Measurements from ENCODE around the gene PACSIN2.

PACSIN2 gene

DNA sequence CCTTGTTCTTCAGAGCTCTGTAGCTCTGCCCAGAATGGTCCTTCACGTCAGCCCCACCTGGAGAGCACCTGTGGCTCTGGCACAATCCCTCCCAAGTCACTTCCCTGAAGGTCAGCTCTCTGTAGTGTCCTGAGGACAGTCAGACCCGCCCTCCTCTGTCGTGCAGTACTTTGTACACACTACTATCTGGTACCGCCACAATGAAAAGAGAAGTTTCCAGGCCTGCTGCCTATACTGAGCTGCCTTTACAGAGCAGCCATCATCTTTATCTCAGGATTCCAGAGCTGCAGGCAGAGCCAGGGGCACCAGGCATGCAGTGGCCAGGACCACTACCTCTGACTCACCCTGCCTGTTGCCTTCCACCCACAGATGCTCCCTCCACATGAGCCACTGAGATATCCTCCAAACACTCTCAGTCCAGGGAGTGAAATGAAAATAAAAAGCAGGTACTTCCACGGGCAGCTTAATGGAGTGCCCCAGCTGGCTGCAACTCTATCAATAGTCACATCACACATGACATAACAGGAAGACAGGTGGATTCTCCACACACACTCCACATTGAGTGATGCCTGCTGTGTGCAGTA lies 7.3 kb downstream of the PACSIN2 start:
- ChIA-PET CTCF (interaction anchor here (0.6 kb wide), 1 partner anchor 51 kb away, joined by 3 read pairs; no protein-coding TSS in a partner anchor), POLR2A (no interaction called here)
- no peak for DNase-seq (ENCODE audit: extremely low spot score)
- TF ChIP-seq BHLHE40 (IDR thresholded peaks at IDR 0.05; ENCODE audit: borderline replicate concordance) (no peak), L3MBTL2 (conservative IDR thresholded peaks at IDR 0.05) (no peak), LEF1 (IDR thresholded peaks at IDR 0.05; ENCODE audit: borderline replicate concordance) (no peak), ARNT (IDR thresholded peaks at IDR 0.05) (no peak), NFRKB (IDR thresholded peaks at IDR 0.05) (no peak), FOXK2 (IDR thresholded peaks at IDR 0.05) (no peak), CTBP1 (IDR thresholded peaks at IDR 0.05; ENCODE audit: borderline replicate concordance) (no peak), ZNF384 (IDR thresholded peaks at IDR 0.05) (no peak), SP1 (IDR thresholded peaks at IDR 0.05) (no peak), FOXM1 (IDR thresholded peaks at IDR 0.05; ENCODE audit: borderline replicate concordance) (no peak), HDGF (IDR thresholded peaks at IDR 0.05; ENCODE audit: borderline replicate concordance) (no peak), TARDBP (IDR thresholded peaks at IDR 0.05) (no peak)
- TF ChIP-seq, protein P1, sequence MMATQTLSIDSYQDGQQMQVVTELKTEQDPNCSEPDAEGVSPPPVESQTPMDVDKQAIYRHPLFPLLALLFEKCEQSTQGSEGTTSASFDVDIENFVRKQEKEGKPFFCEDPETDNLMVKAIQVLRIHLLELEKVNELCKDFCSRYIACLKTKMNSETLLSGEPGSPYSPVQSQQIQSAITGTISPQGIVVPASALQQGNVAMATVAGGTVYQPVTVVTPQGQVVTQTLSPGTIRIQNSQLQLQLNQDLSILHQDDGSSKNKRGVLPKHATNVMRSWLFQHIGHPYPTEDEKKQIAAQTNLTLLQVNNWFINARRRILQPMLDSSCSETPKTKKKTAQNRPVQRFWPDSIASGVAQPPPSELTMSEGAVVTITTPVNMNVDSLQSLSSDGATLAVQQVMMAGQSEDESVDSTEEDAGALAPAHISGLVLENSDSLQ (IDR thresholded peaks at IDR 0.05), result no peak

GRCh38 chr22:43006753-43007152 lies 8.2 kb downstream of the PACSIN2 start:
- DNase-seq (ENCODE audit: extremely low spot score), result no peak
- POLR2A ChIA-PET, result interaction anchor here (5.9 kb wide), 1 partner anchor 8 kb away, joined by 30 read pairs; the partner anchor contains the start of gene PACSIN2
- TF ChIP-seq LEF1 (IDR thresholded peaks at IDR 0.05; ENCODE audit: borderline replicate concordance) (no peak), CTBP1 (IDR thresholded peaks at IDR 0.05; ENCODE audit: borderline replicate concordance) (no peak), NFRKB (IDR thresholded peaks at IDR 0.05) (no peak), SP1 (IDR thresholded peaks at IDR 0.05) (no peak), ARNT (IDR thresholded peaks at IDR 0.05) (no peak), FOXA1 (IDR thresholded peaks at IDR 0.05) (no peak), ZNF384 (IDR thresholded peaks at IDR 0.05) (no peak), FOXK2 (IDR thresholded peaks at IDR 0.05) (no peak), TARDBP (IDR thresholded peaks at IDR 0.05) (no peak), FOXM1 (IDR thresholded peaks at IDR 0.05; ENCODE audit: borderline replicate concordance) (no peak), SUZ12 (IDR thresholded peaks at IDR 0.05) (no peak), BHLHE40 (IDR thresholded peaks at IDR 0.05; ENCODE audit: borderline replicate concordance) (no peak), HDGF (IDR thresholded peaks at IDR 0.05; ENCODE audit: borderline replicate concordance) (no peak), L3MBTL2 (conservative IDR thresholded peaks at IDR 0.05) (no peak)
- TF ChIP-seq, protein P1 (IDR thresholded peaks at IDR 0.05), result no peak
- CTCF ChIA-PET, result no interaction called here

DNA sequence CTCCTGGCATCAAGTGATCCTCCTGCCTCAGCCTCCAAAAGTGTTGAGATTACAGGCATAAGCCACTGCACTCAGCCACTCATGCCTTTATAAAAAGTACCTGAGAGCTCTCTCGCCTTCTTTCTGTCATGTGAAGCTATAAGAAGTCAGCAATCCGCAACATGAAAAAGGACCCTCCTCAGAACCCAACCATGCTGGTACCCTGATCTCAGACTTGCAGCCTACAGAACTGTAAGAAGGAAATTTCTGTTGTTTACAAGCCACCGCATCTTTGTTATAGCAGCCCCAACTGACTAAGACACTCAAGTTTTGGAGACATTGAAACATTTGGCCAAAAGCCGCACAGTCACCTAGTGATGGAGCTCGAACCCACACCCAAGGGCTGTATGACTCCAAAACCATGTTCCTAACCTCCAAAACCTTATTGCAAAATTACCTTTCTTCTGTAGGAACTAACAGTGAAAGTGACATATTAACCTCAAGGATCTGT lies 8.9 kb downstream of the PACSIN2 start:
- ChIA-PET POLR2A (interaction anchor here (5.9 kb wide), 1 partner anchor 9 kb away, joined by 30 read pairs; the partner anchor contains the start of gene PACSIN2), CTCF (interaction anchor here (0.6 kb wide), 1 partner anchor 1456 kb away, joined by 3 read pairs; no protein-coding TSS in a partner anchor)
- no peak for DNase-seq (ENCODE audit: extremely low spot score)
- TF ChIP-seq BHLHE40 (IDR thresholded peaks at IDR 0.05; ENCODE audit: borderline replicate concordance), result no peak
- no peak for TF ChIP-seq FOXK2 (IDR thresholded peaks at IDR 0.05)
- TF ChIP-seq FOXA1 (IDR thresholded peaks at IDR 0.05), result no peak
- no peak for TF ChIP-seq FOXM1 (IDR thresholded peaks at IDR 0.05; ENCODE audit: borderline replicate concordance)
- no peak for TF ChIP-seq L3MBTL2 (conservative IDR thresholded peaks at IDR 0.05)
- TF ChIP-seq SP1 (IDR thresholded peaks at IDR 0.05), result no peak
- no peak for TF ChIP-seq ARNT (IDR thresholded peaks at IDR 0.05)
- no peak for TF ChIP-seq CTBP1 (IDR thresholded peaks at IDR 0.05; ENCODE audit: borderline replicate concordance)
- no peak for TF ChIP-seq SUZ12 (IDR thresholded peaks at IDR 0.05)
- no peak for TF ChIP-seq HDGF (IDR thresholded peaks at IDR 0.05; ENCODE audit: borderline replicate concordance)
- no peak for TF ChIP-seq ZNF384 (IDR thresholded peaks at IDR 0.05)

DNA sequence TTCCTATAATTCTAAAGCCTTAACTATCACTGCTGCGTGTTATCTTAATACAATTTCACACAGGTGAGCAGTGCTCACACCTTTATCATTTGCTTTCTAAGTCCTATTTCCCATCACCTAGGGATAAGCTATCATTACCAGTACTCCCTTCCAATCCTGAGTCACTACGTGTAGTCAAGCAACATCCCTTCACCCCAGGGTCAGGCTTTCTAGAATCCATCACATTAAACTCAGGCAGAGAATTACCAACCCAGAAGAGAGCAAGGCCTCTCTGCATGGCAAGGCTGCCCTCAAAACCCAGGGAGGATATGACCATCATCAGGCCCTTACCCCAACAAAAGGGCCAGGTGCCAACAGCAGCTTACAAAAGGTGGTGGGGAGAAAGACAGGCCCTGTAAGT lies 9.8 kb downstream of the PACSIN2 start:
- ChIA-PET POLR2A (interaction anchor here (5.9 kb wide), 1 partner anchor 10 kb away, joined by 30 read pairs; the partner anchor contains the start of gene PACSIN2), CTCF (no interaction called here)
- TF ChIP-seq LEF1 (IDR thresholded peaks at IDR 0.05; ENCODE audit: borderline replicate concordance) (no peak), CTBP1 (IDR thresholded peaks at IDR 0.05; ENCODE audit: borderline replicate concordance) (no peak), NFRKB (IDR thresholded peaks at IDR 0.05) (no peak), SUZ12 (IDR thresholded peaks at IDR 0.05) (no peak), SP1 (IDR thresholded peaks at IDR 0.05) (no peak), HDGF (IDR thresholded peaks at IDR 0.05; ENCODE audit: borderline replicate concordance) (no peak), FOXM1 (IDR thresholded peaks at IDR 0.05; ENCODE audit: borderline replicate concordance) (no peak), ELF4 (IDR thresholded peaks at IDR 0.05) (no peak), L3MBTL2 (conservative IDR thresholded peaks at IDR 0.05) (no peak), BHLHE40 (IDR thresholded peaks at IDR 0.05; ENCODE audit: borderline replicate concordance) (no peak), FOXK2 (IDR thresholded peaks at IDR 0.05) (no peak), ARNT (IDR thresholded peaks at IDR 0.05) (no peak)
- TF ChIP-seq, protein P1 (IDR thresholded peaks at IDR 0.05), result no peak
- no peak for DNase-seq (ENCODE audit: extremely low spot score)

DNA sequence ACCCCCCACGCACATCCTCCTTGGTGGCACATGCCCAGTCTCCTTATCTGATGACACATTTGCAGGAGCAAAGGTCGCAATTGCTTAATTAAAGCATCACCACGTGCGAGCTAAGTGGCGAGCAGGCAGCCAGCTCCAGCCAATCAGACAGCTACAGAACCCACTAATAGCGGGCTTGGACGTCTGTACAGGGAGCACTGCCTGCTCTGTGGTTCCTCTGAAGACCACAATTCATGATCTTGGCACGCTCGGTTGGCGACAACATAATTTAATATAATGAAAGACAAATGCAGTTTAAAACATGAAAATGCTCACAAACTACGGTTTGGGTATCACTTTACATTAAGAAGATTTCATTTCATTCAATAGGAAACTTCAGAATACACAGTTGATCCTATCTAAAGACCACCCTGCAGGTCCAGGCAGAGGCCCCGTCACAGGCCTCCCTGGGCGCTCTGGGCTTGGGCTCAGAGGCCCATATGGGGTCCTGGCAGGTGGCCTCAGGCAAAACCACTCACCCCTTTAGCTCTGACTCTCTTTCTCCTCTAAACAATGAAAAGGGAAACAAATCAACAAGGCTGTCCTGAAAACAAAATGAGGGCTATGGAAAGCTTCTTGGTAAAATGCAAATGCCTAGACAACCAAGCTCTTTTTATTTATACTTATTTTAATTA lies 10.4 kb downstream of the PACSIN2 start:
- DNase-seq (ENCODE audit: extremely low spot score), result no peak
- ChIA-PET POLR2A (interaction anchor here (5.9 kb wide), 1 partner anchor 11 kb away, joined by 30 read pairs; the partner anchor contains the start of gene PACSIN2), CTCF (interaction anchor here (1.5 kb wide), 1 partner anchor 137 kb away, joined by 3 read pairs; no protein-coding TSS in a partner anchor)
- TF ChIP-seq ZNF384 (IDR thresholded peaks at IDR 0.05) (no peak), L3MBTL2 (conservative IDR thresholded peaks at IDR 0.05) (no peak), TARDBP (IDR thresholded peaks at IDR 0.05) (no peak), CTBP1 (IDR thresholded peaks at IDR 0.05; ENCODE audit: borderline replicate concordance) (no peak), FOXA1 (IDR thresholded peaks at IDR 0.05) (no peak), FOXM1 (IDR thresholded peaks at IDR 0.05; ENCODE audit: borderline replicate concordance) (no peak), FOXK2 (IDR thresholded peaks at IDR 0.05) (no peak), LEF1 (IDR thresholded peaks at IDR 0.05; ENCODE audit: borderline replicate concordance) (no peak), SP1 (IDR thresholded peaks at IDR 0.05) (no peak), ARNT (IDR thresholded peaks at IDR 0.05) (no peak), BHLHE40 (IDR thresholded peaks at IDR 0.05; ENCODE audit: borderline replicate concordance) (no peak), ELF4 (IDR thresholded peaks at IDR 0.05) (no peak), HDGF (IDR thresholded peaks at IDR 0.05; ENCODE audit: borderline replicate concordance) (no peak), NFRKB (IDR thresholded peaks at IDR 0.05) (no peak), SUZ12 (IDR thresholded peaks at IDR 0.05) (no peak)
- TF ChIP-seq, protein P1 (IDR thresholded peaks at IDR 0.05), result no peak

Data from HEK293T (cell line).